CD4-positive, alpha-beta T cell (primary cell): ENCODE data around the gene MEDAG. TPM values are rescaled to one million over a fixed set of nuclear protein-coding genes. Genes with fewer than 3 reads are reported as not detected.
"Not testable (repeated sequence)": the region's sequence is repeated elsewhere in the genome, so short reads cannot be mapped to it uniquely, and the experiment has no call there.

ENCODE experiments used
- ATAC-seq: fragments of 200-7000 bp; cut with Tn5 transposase; one replicate; pipeline ENCODE4 v1.10.0; 2022; ENCODE audit warnings: mild to moderate bottlenecking; ENCODE audit not compliant: poor library complexity
- CTCF ChIA-PET: fragments of 350-600 bp; sonication (Branson Sonifier 250); formaldehyde crosslinking; loops from one replicate; lab custom pipeline; 2021; ENCODE audit warnings: antibody characterized with exemption, inconsistent platforms; lab: Charles Lee
- POLR2A ChIA-PET: fragments of 350-600 bp; sonication (Branson Sonifier 250); formaldehyde crosslinking; loops from one replicate; lab custom pipeline; 2021; ENCODE audit warnings: antibody characterized with exemption, inconsistent platforms; lab: Charles Lee
- DNase-seq, 14 experiments: peaks; one replicate each; pipeline ENCODE4 v3.0.0-alpha.2; 2013 to 2020; ENCODE audit warnings: mixed read lengths in 2 of 14
- H3K27ac ChIP-seq, 2 donors: one replicate each; pipeline versions ENCODE4 v1.5.1 to v1.7.0; 2013; ENCODE audit warnings: low read length in 2 of 2, low read depth in 1 of 2, mild to moderate bottlenecking in 1 of 2
- H3K27me3 ChIP-seq, 2 experiments: 1 replicate in 1 of 2; 2 replicates in 1 of 2; pipeline versions ENCODE4 v1.6.1 to v1.7.0; 2013; ENCODE audit warnings: low read length in 2 of 2, control low read depth in 1 of 2, mild to moderate bottlenecking in 1 of 2, moderate library complexity in 1 of 2; ENCODE audit not compliant: insufficient read depth in 2 of 2, control insufficient read depth in 1 of 2
- H3K36me3 ChIP-seq: one replicate; pipeline ENCODE4 v1.6.1; 2013; ENCODE audit warnings: low read length, control low read depth; ENCODE audit not compliant: insufficient read depth
- H3K4me1 ChIP-seq: one replicate; pipeline ENCODE4 v1.6.1; 2013; ENCODE audit warnings: low read length, control low read depth; ENCODE audit not compliant: insufficient read depth
- H3K4me3 ChIP-seq: one replicate; pipeline ENCODE4 v1.5.1; 2013; ENCODE audit warnings: mild to moderate bottlenecking, low read length, moderate library complexity
- H3K9me3 ChIP-seq, 2 experiments: 1 replicate in 1 of 2; 2 replicates in 1 of 2; pipeline versions ENCODE4 v1.6.1 to v1.7.0; 2013; ENCODE audit warnings: low read length in 2 of 2, mild to moderate bottlenecking in 2 of 2, control low read depth in 1 of 2, moderate library complexity in 1 of 2; ENCODE audit not compliant: control insufficient read depth in 1 of 2, insufficient read depth in 1 of 2
- H3K27ac Mint-ChIP-seq: one replicate; pipeline ENCODE4 v1.8.0; 2020; ENCODE audit warnings: mixed read lengths
- H3K27me3 Mint-ChIP-seq: one replicate; pipeline ENCODE4 v1.8.0; 2021; ENCODE audit warnings: mixed read lengths
- H3K36me3 Mint-ChIP-seq: one replicate; pipeline ENCODE4 v1.8.0; 2021; ENCODE audit warnings: low read depth, mixed read lengths
- H3K4me1 Mint-ChIP-seq: one replicate; pipeline ENCODE4 v1.8.0; 2021; ENCODE audit warnings: low read depth, mixed read lengths
- H3K4me3 Mint-ChIP-seq: one replicate; pipeline ENCODE4 v1.8.0; 2020; ENCODE audit warnings: mild to moderate bottlenecking, mixed read lengths
- H3K9me3 Mint-ChIP-seq: one replicate; pipeline ENCODE4 v1.8.0; 2020; ENCODE audit warnings: mixed read lengths
- CTCF ChIP-seq: fragments of 200-600 bp; IDR thresholded peaks from one replicate; pipeline ENCODE4 v1.8.0; 2022; ENCODE audit warnings: antibody characterized with exemption, mild to moderate bottlenecking
- intact Hi-C, 2 experiments: fragments of 100-400 bp; cut with DNase I in 1 of 2; cut with micrococcal nuclease in 1 of 2; formaldehyde crosslinking; loops; one replicate each; pipeline versions ENCODE4 v1.15.1 to v1.9.0; 2023 to 2025; cut with DNase I, micrococcal nuclease
- total RNA-seq, 174 experiments: library from RNA in 2 of 174; stranded (reverse) in 2 of 174; gene quantifications; one replicate each; pipeline ENCODE4 v1.2.3 and lab custom pipeline; 2021 to 2026

MEDAG gene
- total RNA-seq, 2 experiments from 2014 or later = not detected

GRCh38 chr13:30925429-30925828 is 19.4 kb downstream of the MEDAG start:
- no peak overlapping the region for H3K4me3 Mint-ChIP-seq
- TF ChIP-seq CTCF = no peak
- DNase-seq (no peak), ATAC-seq (no peak)
- H3K27ac Mint-ChIP-seq = no peak overlapping the region
- peaks cover 12% of the 10 kb centered on the region for H3K4me1 Mint-ChIP-seq
- no peaks in the 10 kb centered on the region for H3K9me3 ChIP-seq
- H3K4me1 ChIP-seq = peaks cover 2% of the 10 kb centered on the region
- no peak overlapping the region for H3K4me3 ChIP-seq
- ChIA-PET POLR2A (no interaction called here), CTCF (no interaction called here)
- peaks cover 58% of the 10 kb centered on the region for H3K27me3 Mint-ChIP-seq
- no peak overlapping the region for H3K27ac ChIP-seq
- no peaks in the 10 kb centered on the region for H3K36me3 Mint-ChIP-seq
- peaks cover 4 to 10% of the 10 kb centered on the region in 2 experiments for H3K27me3 ChIP-seq
- H3K9me3 Mint-ChIP-seq = no peaks in the 10 kb centered on the region
- intact Hi-C loops = no loop called here
- no peaks in the 10 kb centered on the region for H3K36me3 ChIP-seq

- no peak overlapping the region for H3K27ac Mint-ChIP-seq
- H3K27me3 ChIP-seq = peaks cover 4 to 12% of the 10 kb centered on the region in 2 experiments
- H3K9me3 Mint-ChIP-seq = no peaks in the 10 kb centered on the region
- no peak for TF ChIP-seq CTCF
- no peaks in the 10 kb centered on the region for H3K36me3 ChIP-seq
- ChIA-PET CTCF (no interaction called here), POLR2A (no interaction called here)
- peaks cover 12% of the 10 kb centered on the region for H3K4me1 Mint-ChIP-seq
- no peak overlapping the region for H3K4me3 Mint-ChIP-seq
- ATAC-seq = no peak
- no peak overlapping the region for H3K27ac ChIP-seq
- peaks cover 2% of the 10 kb centered on the region for H3K4me1 ChIP-seq
- no peaks in the 10 kb centered on the region for H3K9me3 ChIP-seq
- H3K4me3 ChIP-seq = no peak overlapping the region
- no peaks in the 10 kb centered on the region for H3K36me3 Mint-ChIP-seq
- DNase-seq = no peak
- intact Hi-C loops = no loop called here
- H3K27me3 Mint-ChIP-seq = peaks cover 64% of the 10 kb centered on the region
Observed at GRCh38 chr13:30926781-30927180, 20.7 kb downstream of the MEDAG start.

GRCh38 chr13:30927188-30927587 is 21.1 kb downstream of the MEDAG start:
- peaks cover 68% of the 10 kb centered on the region for H3K27me3 Mint-ChIP-seq
- H3K9me3 ChIP-seq, intact Hi-C loops, H3K4me3 Mint-ChIP-seq, H3K36me3 Mint-ChIP-seq, H3K27ac ChIP-seq, CTCF ChIA-PET, POLR2A ChIA-PET, H3K27ac Mint-ChIP-seq, H3K4me1 ChIP-seq, ATAC-seq, DNase-seq, H3K9me3 Mint-ChIP-seq, H3K4me3 ChIP-seq, H3K36me3 ChIP-seq: not testable (repeated sequence)
- peaks cover 12% of the 10 kb centered on the region for H3K4me1 Mint-ChIP-seq
- peaks cover 4 to 16% of the 10 kb centered on the region in 2 experiments for H3K27me3 ChIP-seq

- peaks cover 12% of the 10 kb centered on the region for H3K4me1 Mint-ChIP-seq
- POLR2A ChIA-PET = no interaction called here
- Histone ChIP-seq H3K27ac (no peak overlapping the region), H3K4me1 (peaks cover 2% of the 10 kb centered on the region), H3K36me3 (no peaks in the 10 kb centered on the region), H3K27me3 (peaks cover 6 to 18% of the 10 kb centered on the region in 2 experiments), H3K9me3 (no peaks in the 10 kb centered on the region), H3K4me3 (no peak overlapping the region)
- no peak overlapping the region for H3K4me3 Mint-ChIP-seq
- no peaks in the 10 kb centered on the region for H3K36me3 Mint-ChIP-seq
- TF ChIP-seq CTCF = no peak
- H3K9me3 Mint-ChIP-seq = no peaks in the 10 kb centered on the region
- H3K27ac Mint-ChIP-seq = no peak overlapping the region
- intact Hi-C loops = no loop called here
- DNase-seq = no peak
- H3K27me3 Mint-ChIP-seq = peaks cover 72% of the 10 kb centered on the region
- ATAC-seq = no peak
- CTCF ChIA-PET = no interaction called here
Observed at GRCh38 chr13:30927595-30927994, 21.5 kb downstream of the MEDAG start.
